A673 (cell line): ENCODE results near the gene MEG3. TPM values are rescaled to one million over a fixed set of nuclear protein-coding genes. Genes with fewer than 3 reads are reported as not detected.

Source experiments
- BruUV-seq: library from RNA; stranded (reverse); fragments of 400-500 nt; replicated peaks from 2 replicates; lab custom pipeline; 2021; lab: Mats Ljungman, UMichigan
- CTCF ChIA-PET: fragments of 300-600 bp; sonication (Branson Sonifier 250); formaldehyde crosslinking; loops from one replicate; lab custom pipeline; 2022; ENCODE audit warnings: antibody characterized with exemption; lab: Charles Lee
- POLR2A ChIA-PET: fragments of 300-600 bp; sonication (Branson Sonifier 250); formaldehyde crosslinking; loops from one replicate; lab custom pipeline; 2022; ENCODE audit warnings: antibody characterized with exemption; ENCODE audit not compliant: low non-redundant PET; lab: Charles Lee
- DNase-seq: peaks from one replicate; pipeline ENCODE4 v3.0.0-alpha.2; 2015; ENCODE audit warnings: low spot score
- H3K27ac ChIP-seq: fragments of 200-600 bp; sonication (generic); 2 replicates; pipeline ENCODE4 v1.5.1; 2016; ENCODE audit warnings: mixed run types, low read depth, mild to moderate bottlenecking, mixed read lengths, antibody characterized with exemption, low read length; ENCODE audit not compliant: poor library complexity, severe bottlenecking
- H3K27me3 ChIP-seq: fragments of 200-600 bp; sonication (generic); replicated peaks from 2 replicates; pipeline ENCODE4 v1.6.1; 2017; ENCODE audit warnings: mixed run types, low read depth, mild to moderate bottlenecking, mixed read lengths, antibody characterized with exemption, low read length; ENCODE audit not compliant: insufficient read depth, poor library complexity
- H3K36me3 ChIP-seq: fragments of 200-600 bp; sonication (generic); 2 replicates; pipeline ENCODE4 v1.6.1; 2016; ENCODE audit warnings: mixed run types, mild to moderate bottlenecking, mixed read lengths, antibody characterized with exemption, low read length; ENCODE audit not compliant: insufficient read depth, poor library complexity, severe bottlenecking
- H3K4me1 ChIP-seq: fragments of 200-600 bp; sonication (generic); 2 replicates; pipeline ENCODE4 v1.6.1; 2017; ENCODE audit warnings: mixed run types, mild to moderate bottlenecking, mixed read lengths, antibody characterized with exemption, low read length; ENCODE audit not compliant: insufficient read depth, poor library complexity, severe bottlenecking
- H3K4me3 ChIP-seq: fragments of 200-600 bp; sonication (generic); 2 replicates; pipeline ENCODE4 v1.5.1; 2016; ENCODE audit warnings: low read depth, mixed run types, mild to moderate bottlenecking, mixed read lengths, low read length; ENCODE audit not compliant: poor library complexity, severe bottlenecking
- H3K9me3 ChIP-seq: fragments of 200-600 bp; sonication (generic); 2 replicates; pipeline ENCODE4 v1.6.1; 2016; ENCODE audit warnings: mixed run types, low read depth, mild to moderate bottlenecking, mixed read lengths, antibody characterized with exemption, low read length; ENCODE audit not compliant: poor library complexity, severe bottlenecking
- EZH2 ChIP-seq: fragments of 200-600 bp; sonication (generic); IDR thresholded peaks from 2 replicates; pipeline ENCODE4 v1.6.1; 2017; ENCODE audit warnings: borderline replicate concordance, low read depth, mild to moderate bottlenecking, mixed read lengths, antibody characterized with exemption, low read length; ENCODE audit not compliant: poor library complexity, severe bottlenecking
- intact Hi-C: fragments of 100-400 bp; cut with micrococcal nuclease; formaldehyde crosslinking; loops from one replicate; pipeline ENCODE4 v1.10.0; 2022; ENCODE audit not compliant: unreplicated experiment
- total RNA-seq: library from RNA; stranded (reverse); gene quantifications from 2 replicates; pipeline ENCODE4 v1.2.3, GENCODE V29; 2021
- TF ChIP-seq, protein P1 (sequence below): fragments of 300-800, 200-600 bp; sonication (generic); conservative IDR thresholded peaks from 2 replicates; pipeline ENCODE4 v1.5.1; 2017; ENCODE audit warnings: low read depth, mild to moderate bottlenecking, antibody characterized with exemption, low read length, moderate library complexity, mixed read lengths

MEG3 gene
- total RNA-seq, 1 experiment from 2014 or later = 58.7 TPM

- POLR2A ChIA-PET = no interaction called here
- CTCF ChIA-PET = no interaction called here
These were observed 47.2 kb downstream of the MEG3 start for GRCh38 chr14:100873096-100873482.

GRCh38 chr14:100874051-100874410 is 48.1 kb downstream of the MEG3 start:
- BruUV-seq = no TSS peak
- Histone ChIP-seq H3K9me3 (no peaks in the 10 kb centered on the region), H3K4me3 (no peak overlapping the region), H3K36me3 (no peaks in the 10 kb centered on the region), H3K4me1 (no peaks in the 10 kb centered on the region), H3K27ac (no peak overlapping the region), H3K27me3 (no peaks in the 10 kb centered on the region)
- intact Hi-C loops = no loop called here
- POLR2A ChIA-PET = no interaction called here
- CTCF ChIA-PET = no interaction called here
- no peak for DNase-seq
- TF ChIP-seq EZH2 = no peak
- TF ChIP-seq, protein P1, sequence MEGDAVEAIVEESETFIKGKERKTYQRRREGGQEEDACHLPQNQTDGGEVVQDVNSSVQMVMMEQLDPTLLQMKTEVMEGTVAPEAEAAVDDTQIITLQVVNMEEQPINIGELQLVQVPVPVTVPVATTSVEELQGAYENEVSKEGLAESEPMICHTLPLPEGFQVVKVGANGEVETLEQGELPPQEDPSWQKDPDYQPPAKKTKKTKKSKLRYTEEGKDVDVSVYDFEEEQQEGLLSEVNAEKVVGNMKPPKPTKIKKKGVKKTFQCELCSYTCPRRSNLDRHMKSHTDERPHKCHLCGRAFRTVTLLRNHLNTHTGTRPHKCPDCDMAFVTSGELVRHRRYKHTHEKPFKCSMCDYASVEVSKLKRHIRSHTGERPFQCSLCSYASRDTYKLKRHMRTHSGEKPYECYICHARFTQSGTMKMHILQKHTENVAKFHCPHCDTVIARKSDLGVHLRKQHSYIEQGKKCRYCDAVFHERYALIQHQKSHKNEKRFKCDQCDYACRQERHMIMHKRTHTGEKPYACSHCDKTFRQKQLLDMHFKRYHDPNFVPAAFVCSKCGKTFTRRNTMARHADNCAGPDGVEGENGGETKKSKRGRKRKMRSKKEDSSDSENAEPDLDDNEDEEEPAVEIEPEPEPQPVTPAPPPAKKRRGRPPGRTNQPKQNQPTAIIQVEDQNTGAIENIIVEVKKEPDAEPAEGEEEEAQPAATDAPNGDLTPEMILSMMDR = no peak

More at GRCh38 chr14:100873096-100873482, 47.2 kb downstream of the MEG3 start:
- no peak overlapping the region for H3K4me3 ChIP-seq
- no peaks in the 10 kb centered on the region for H3K36me3 ChIP-seq
- H3K27me3 ChIP-seq = no peaks in the 10 kb centered on the region
- BruUV-seq = no TSS peak
- TF ChIP-seq EZH2 = no peak
- TF ChIP-seq, protein P1 = no peak
- H3K9me3 ChIP-seq = no peaks in the 10 kb centered on the region
- DNase-seq = no peak
- no peak overlapping the region for H3K27ac ChIP-seq
- no peaks in the 10 kb centered on the region for H3K4me1 ChIP-seq
- intact Hi-C loops = no loop called here

GRCh38 chr14:100874411-100875091 is 48.6 kb downstream of the MEG3 start:
- ChIA-PET CTCF (no interaction called here), POLR2A (no interaction called here)
- no peak for TF ChIP-seq EZH2
- TF ChIP-seq, protein P1 = no peak
- no peaks in the 10 kb centered on the region for H3K36me3 ChIP-seq
- no peak overlapping the region for H3K4me3 ChIP-seq
- no peaks in the 10 kb centered on the region for H3K9me3 ChIP-seq
- no peaks in the 10 kb centered on the region for H3K4me1 ChIP-seq
- H3K27ac ChIP-seq = no peak overlapping the region
- BruUV-seq = no TSS peak
- intact Hi-C loops = no loop called here
- DNase-seq = no peak
- H3K27me3 ChIP-seq = no peaks in the 10 kb centered on the region
